ENCODE measurements around the gene CASP3. TPM values are rescaled to one million over a fixed set of nuclear protein-coding genes. Genes with fewer than 3 reads are reported as not detected.

The CASP3 gene
- total RNA-seq, 1 experiment from 2014 or later: 107 TPM

GRCh38 chr4:184672741-184673140, 23.5 kb upstream of the CASP3 start:
- no peak for TF ChIP-seq CTCF (conservative IDR thresholded peaks at IDR 0.05)
- no CpG with 5 or more reads among the region's 6 CpGs for WGBS (ENCODE audit: extremely low coverage, insufficient read length, low lambda C conversion rate)
- H3K9me3 Mint-ChIP-seq: no peaks in the 10 kb centered on the region; a peak in 1 of 5 replicates
- Histone ChIP-seq H3K4ac (ENCODE audit: low read depth, low read length) (no peak overlapping the region), H2BK20ac (ENCODE audit: low read depth, low read length, poor library complexity, severe bottlenecking) (no peak overlapping the region), H3K27me3 (ENCODE audit: insufficient read depth, low read length) (no peaks in the 10 kb centered on the region), H2AK5ac (ENCODE audit: insufficient read length, low read length) (no peak overlapping the region), H3K56ac (ENCODE audit: insufficient read length, low read depth, low read length) (no peak overlapping the region), H4K8ac (replicated peaks; ENCODE audit: insufficient read length, low read depth, low read length) (no peak overlapping the region), H4K91ac (ENCODE audit: insufficient read length, low read depth, low read length) (no peak overlapping the region), H3K23me2 (ENCODE audit: insufficient read length, low read depth, low read length, poor library complexity, severe bottlenecking) (no peaks in the 10 kb centered on the region), H4K20me1 (ENCODE audit: control insufficient read depth, insufficient read depth, insufficient read length) (no peaks in the 10 kb centered on the region), H2BK12ac (ENCODE audit: insufficient read length, low read depth, low read length) (no peak overlapping the region), H3K4me1 (ENCODE audit: insufficient read depth, low read length) (no peaks in the 10 kb centered on the region), H4K5ac (ENCODE audit: insufficient read length, low read depth, low read length) (no peak overlapping the region), H3T11ph (ENCODE audit: low read length) (no peak overlapping the region), H2AFZ (ENCODE audit: low read length) (no peak overlapping the region), H3K23ac (ENCODE audit: insufficient read length, low read depth, low read length) (no peak overlapping the region), H2BK5ac (ENCODE audit: insufficient read length, low read length) (no peak overlapping the region), H3K79me2 (ENCODE audit: insufficient read depth, low read length) (no peaks in the 10 kb centered on the region), H3K27ac (ENCODE audit: insufficient read length, low read depth, low read length) (no peak overlapping the region), H3K18ac (ENCODE audit: insufficient read length, low read depth, low read length) (no peak overlapping the region), H3K9ac (ENCODE audit: extremely low read depth, insufficient read length, low read length) (no peak overlapping the region), H3K4me2 (ENCODE audit: insufficient read depth, insufficient read length, low read length) (no peak overlapping the region), H3K9me3 (ENCODE audit: control insufficient read depth, low read depth, low read length) (no peaks in the 10 kb centered on the region), H2BK120ac (ENCODE audit: low read depth, low read length, poor library complexity, severe bottlenecking) (no peak overlapping the region), H2BK15ac (ENCODE audit: low read depth, low read length) (no peak overlapping the region), H3K14ac (ENCODE audit: insufficient read depth, low read length) (no peak overlapping the region), H3K79me1 (ENCODE audit: insufficient read depth, low read depth, low read length, poor library complexity, severe bottlenecking) (no peaks in the 10 kb centered on the region)
- H3K27ac Mint-ChIP-seq: 0 out of 7 replicates have a peak overlapping the region, but pooled peaks of 1 of the 3 experiments have one; percentile 65
- H3K27me3 Mint-ChIP-seq (ENCODE audit: low read depth): no peaks in the 10 kb centered on the region
- peaks cover 4 to 38% (median 25%) of the 10 kb centered on the region in 3 experiments for H3K36me3 Mint-ChIP-seq (ENCODE audit: insufficient read depth in 1 of 3, low read depth in 3 of 3)
- DNase-seq: no peak
- H3K4me3 Mint-ChIP-seq: no peak overlapping the region
- H3K4me1 Mint-ChIP-seq: no peaks in the 10 kb centered on the region

Measured in H9 (cell line).